Measurements from ENCODE around the gene UBE2H.

DNA sequence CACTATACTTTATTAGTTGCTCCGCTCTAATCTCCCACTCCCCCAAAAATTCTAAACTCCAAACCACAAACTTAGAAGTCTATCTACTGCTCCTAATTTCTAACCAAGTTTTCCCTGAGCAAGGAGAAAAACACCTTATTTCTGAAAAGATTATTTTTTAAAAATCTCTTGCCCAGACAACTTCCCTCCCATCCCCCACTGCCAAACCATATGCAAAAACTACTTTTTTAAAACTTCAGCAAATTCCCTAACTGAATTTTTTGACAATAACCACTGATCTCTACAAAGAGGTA, 1.9 kb downstream of the UBE2H start:
- TF ChIP-seq, protein P1, sequence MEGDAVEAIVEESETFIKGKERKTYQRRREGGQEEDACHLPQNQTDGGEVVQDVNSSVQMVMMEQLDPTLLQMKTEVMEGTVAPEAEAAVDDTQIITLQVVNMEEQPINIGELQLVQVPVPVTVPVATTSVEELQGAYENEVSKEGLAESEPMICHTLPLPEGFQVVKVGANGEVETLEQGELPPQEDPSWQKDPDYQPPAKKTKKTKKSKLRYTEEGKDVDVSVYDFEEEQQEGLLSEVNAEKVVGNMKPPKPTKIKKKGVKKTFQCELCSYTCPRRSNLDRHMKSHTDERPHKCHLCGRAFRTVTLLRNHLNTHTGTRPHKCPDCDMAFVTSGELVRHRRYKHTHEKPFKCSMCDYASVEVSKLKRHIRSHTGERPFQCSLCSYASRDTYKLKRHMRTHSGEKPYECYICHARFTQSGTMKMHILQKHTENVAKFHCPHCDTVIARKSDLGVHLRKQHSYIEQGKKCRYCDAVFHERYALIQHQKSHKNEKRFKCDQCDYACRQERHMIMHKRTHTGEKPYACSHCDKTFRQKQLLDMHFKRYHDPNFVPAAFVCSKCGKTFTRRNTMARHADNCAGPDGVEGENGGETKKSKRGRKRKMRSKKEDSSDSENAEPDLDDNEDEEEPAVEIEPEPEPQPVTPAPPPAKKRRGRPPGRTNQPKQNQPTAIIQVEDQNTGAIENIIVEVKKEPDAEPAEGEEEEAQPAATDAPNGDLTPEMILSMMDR (IDR thresholded peaks at IDR 0.05): no peak
- TF ChIP-seq EP300 (IDR thresholded peaks at IDR 0.05) (no peak), POLR2AphosphoS5 (IDR thresholded peaks at IDR 0.05) (no peak), POLR2A (IDR thresholded peaks at IDR 0.05) (no peak)
